LHCN-M2 (cell line): ENCODE measurements around the gene SF3B1. TPM values are rescaled to one million over a fixed set of nuclear protein-coding genes. Genes with fewer than 3 reads are reported as not detected.
"Not testable (repeated sequence)": the region's sequence is repeated elsewhere in the genome, so short reads cannot be mapped to it uniquely, and the experiment has no call there.

Experiments used
- DNase-seq: peaks from one replicate; pipeline ENCODE4 v3.0.0-alpha.2; 2012; ENCODE audit warnings: low read depth
- polyA plus RNA-seq: library from polyadenylated mRNA; unstranded; fragments of >200 nt; gene quantifications from one replicate; pipeline ENCODE4 v1.2.1, GENCODE V29; 2012; ENCODE audit warnings: missing spikeins
- total RNA-seq: library from RNA; depleted of rRNA; stranded (reverse); fragments of >200 nt; gene quantifications from 2 replicates; pipeline ENCODE4 v1.2.3, GENCODE V29; 2014; rRNA removed

The SF3B1 gene, protein sequence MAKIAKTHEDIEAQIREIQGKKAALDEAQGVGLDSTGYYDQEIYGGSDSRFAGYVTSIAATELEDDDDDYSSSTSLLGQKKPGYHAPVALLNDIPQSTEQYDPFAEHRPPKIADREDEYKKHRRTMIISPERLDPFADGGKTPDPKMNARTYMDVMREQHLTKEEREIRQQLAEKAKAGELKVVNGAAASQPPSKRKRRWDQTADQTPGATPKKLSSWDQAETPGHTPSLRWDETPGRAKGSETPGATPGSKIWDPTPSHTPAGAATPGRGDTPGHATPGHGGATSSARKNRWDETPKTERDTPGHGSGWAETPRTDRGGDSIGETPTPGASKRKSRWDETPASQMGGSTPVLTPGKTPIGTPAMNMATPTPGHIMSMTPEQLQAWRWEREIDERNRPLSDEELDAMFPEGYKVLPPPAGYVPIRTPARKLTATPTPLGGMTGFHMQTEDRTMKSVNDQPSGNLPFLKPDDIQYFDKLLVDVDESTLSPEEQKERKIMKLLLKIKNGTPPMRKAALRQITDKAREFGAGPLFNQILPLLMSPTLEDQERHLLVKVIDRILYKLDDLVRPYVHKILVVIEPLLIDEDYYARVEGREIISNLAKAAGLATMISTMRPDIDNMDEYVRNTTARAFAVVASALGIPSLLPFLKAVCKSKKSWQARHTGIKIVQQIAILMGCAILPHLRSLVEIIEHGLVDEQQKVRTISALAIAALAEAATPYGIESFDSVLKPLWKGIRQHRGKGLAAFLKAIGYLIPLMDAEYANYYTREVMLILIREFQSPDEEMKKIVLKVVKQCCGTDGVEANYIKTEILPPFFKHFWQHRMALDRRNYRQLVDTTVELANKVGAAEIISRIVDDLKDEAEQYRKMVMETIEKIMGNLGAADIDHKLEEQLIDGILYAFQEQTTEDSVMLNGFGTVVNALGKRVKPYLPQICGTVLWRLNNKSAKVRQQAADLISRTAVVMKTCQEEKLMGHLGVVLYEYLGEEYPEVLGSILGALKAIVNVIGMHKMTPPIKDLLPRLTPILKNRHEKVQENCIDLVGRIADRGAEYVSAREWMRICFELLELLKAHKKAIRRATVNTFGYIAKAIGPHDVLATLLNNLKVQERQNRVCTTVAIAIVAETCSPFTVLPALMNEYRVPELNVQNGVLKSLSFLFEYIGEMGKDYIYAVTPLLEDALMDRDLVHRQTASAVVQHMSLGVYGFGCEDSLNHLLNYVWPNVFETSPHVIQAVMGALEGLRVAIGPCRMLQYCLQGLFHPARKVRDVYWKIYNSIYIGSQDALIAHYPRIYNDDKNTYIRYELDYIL
- 208 and 277 TPM in 2 replicates for total RNA-seq
- polyA plus RNA-seq: 74.7 TPM

DNA sequence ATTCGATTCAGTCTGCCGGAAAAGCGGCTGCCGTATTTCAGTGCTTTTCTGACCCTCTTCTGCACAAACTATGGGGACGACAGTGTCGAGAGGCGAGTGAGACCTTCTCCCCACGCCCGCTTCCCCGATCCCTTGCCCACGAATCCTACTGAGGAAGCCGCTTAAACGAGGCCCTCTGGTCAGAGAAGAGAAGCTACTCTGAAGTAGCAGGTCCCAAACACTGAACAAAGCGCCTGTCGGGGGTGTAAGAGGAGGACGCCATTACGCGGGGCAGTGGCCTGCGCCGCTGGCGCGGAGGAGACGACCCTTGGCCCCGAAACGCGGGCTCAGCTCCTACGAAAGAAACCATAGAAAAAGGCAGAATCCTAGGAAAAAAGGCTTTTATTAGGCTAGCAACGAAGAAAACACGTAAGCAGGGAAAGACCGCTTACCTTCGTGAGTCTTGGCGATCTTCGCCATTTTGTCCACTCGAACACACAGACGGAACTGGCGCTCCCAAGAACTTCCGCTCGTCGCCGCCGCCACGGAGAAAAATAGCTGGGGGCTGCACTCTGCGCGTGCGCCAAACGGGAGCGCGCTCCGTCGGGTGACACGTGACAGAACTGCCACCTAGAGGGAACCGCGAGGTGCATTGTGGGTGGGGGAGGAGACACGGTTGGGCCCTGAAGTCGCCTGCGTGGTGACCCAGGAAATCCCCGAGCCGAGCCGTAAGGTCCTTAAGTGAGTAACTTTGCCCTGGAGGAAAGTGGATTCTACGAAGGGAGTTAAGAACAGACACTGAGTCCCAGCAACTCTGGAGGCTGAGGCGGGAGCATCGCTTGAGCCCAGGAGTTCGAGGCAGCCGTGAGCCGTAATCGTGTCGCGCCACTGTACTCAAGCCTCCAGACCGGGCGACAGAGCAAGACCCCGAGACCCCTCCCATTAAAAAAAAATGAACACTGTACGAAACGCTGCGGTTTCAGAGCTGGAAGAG lies at the start of gene SF3B1:
SF3B1 (minus strand) TSS at position 488 of the 973 bp plus-strand sequence; CDS start at position 459, 29 bp downstream.
- peak; percentile 96 for DNase-seq

DNA sequence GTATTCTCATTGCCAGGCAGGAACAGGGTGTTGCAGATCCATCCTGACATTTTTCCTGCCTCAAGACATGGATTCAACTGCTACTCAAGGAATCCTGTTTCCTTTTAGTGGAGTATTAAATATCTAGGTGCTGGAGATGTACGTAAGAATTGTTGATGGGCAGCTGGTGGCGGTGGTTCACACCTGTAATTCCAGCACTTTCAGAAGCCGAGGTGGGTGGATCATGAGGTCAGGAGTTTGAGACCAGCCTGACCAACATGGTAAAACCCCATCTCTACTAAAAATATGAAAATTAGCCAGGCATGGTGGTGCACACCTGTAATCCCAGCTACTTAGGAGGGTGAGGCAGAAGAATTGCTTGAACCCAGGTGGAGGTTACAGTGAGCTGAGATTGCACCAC lies 49.4 kb upstream of the SF3B1 start:
- DNase-seq: not testable (repeated sequence)

DNA sequence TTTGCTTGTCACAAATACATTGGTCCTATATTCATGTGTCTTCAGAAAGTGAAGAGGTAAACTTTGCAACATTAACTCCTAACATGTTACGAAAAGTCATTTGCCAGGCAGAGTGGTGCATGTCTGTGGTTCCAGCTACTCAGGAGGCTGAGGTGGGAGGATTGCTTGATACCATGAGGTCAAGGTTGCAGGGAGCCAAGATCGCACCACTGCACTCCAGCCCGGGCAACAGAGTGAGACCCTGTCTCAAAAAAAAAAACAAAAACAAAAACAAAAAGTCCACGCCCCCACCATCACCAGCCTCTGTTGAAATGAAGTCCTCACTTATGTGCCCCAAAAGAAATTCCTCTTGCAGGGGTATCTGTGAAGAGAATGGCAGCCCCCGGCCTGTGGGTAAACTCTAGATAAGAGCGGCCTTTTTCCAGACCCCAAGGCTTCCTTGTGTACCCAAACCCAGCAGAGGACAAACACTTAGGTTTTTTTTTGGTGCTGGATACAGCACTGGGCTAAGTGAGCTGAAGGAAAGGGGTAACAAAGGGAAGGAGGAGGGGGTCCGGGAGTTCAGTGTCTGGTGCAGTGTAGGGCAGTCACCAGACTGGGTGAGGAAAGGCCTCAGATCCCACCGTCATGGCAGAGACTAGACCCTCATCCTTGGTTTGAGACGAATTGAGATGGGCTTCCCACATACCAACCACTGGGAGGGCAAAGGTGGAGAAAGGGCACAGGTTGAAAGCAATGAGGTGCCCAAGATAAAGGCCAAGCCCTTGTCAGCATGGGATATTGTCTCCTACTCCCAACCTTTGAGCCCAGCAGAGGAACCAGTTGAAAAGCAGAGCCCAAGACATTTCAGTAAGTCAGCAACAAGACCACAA lies 45.6 kb upstream of the SF3B1 start:
- DNase-seq: no peak

DNA sequence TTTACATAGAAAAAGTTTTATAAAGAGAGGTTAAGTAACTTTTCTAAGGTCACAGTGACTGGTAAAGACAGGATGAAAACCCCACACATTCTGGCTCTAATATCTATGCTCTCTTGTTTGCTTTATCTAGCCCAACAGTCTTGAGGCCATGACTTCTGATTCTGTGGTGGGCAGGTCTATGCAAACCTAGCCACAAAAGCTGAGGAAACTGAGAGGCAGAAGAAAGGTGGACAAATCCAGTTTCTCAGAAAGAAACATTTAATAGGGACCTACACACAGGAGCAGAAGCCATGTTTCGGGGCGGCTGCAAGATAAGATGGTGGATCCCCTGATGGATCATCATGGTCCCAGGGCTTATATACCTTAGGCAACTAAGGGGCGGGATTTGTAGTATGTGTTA lies 43.0 kb upstream of the SF3B1 start:
- DNase-seq: no peak

DNA sequence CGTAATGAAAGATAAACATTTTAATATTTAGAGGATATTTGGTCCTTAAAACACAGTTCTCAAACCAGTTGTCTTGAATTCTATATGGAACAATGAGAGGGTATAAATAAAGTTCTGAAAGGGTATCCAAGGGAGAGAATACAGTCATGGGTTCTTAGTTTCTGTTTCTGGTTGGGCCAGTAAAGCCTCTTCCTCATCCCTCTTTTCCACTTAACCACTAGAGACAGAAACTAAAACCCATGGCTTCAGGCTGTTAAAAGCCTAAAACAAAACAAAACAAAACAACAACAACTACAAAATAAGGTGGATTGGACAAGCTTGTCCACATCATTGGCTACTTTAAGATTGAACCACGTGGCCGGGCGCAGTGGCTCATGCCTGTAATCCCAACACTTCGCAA lies 37.3 kb upstream of the SF3B1 start:
- no peak for DNase-seq

DNA sequence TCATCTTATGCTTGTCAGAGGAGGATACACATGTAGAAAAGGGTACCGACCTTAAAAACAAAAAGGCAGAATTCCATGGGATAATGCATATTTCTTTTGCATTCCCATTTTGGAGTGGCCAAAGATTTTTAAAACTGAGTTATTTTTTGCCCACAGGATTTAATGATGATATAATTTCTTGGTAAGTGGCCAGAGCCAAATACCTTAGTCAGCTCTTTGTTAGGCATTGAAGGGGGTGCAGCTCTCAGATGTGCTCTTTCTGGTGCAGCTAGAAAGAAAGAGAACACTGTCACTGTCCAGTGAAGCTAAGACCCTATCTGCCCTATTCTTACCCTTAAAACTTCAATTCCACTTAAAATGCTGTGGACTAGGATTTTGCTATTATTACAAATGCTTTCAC lies 29.3 kb upstream of the SF3B1 start:
- no peak for DNase-seq

DNA sequence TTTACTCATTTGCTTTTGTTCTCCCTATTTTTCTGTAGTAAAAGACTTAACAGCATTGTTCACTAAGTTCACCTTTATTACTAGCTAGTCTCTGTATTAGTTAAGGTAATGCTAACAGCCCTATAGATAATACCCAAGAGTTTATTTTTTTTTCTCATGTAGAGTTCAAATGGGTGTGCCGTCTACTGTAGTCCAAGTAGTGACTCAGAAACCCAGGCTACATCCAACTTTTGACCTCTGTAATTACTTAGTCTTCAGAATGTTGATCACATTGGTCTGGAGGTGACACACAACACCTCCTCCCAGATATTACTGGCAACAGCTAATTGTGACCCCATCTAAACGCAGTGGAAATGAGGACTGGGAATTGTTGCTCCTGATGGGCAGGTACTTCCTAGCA lies 26.2 kb upstream of the SF3B1 start:
- DNase-seq: no peak

DNA sequence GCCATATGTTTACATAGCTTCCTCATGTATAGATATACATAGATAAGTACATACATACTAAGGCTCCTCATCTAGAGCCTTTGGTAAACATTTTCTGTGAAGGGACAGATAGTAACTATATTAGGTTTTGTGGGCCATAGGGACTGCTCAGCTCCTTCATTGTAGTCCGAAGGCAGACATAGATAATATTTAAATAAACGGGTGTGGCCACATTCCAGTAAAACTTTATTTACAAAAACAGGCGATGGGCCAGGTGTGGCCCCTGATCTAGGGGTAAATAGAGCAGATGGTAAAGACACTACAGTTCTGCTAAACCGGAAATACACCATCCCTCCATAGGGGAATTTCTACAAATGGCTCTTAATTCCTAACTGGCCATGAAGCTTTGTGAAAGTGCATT lies 25.8 kb upstream of the SF3B1 start:
- DNase-seq: no peak

DNA sequence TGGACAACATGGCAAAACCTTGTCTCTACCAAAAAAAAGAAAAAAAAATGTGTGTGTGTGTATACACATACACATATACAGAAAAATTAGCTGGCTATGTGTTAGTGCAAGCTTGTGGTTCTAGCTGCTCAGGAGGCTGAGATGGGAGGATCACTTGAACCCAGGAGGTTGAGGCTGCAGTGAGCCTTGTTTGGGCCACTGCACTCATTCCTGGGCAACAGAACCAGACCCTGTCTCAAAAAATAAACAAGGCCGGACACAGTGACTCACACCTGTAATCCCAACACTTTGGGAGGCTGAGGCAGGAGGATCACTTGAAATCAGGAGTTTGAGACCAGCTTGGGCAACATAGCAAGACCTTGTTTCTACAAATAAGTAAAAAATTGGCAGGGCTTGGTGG lies 20.6 kb upstream of the SF3B1 start:
- no peak for DNase-seq

DNA sequence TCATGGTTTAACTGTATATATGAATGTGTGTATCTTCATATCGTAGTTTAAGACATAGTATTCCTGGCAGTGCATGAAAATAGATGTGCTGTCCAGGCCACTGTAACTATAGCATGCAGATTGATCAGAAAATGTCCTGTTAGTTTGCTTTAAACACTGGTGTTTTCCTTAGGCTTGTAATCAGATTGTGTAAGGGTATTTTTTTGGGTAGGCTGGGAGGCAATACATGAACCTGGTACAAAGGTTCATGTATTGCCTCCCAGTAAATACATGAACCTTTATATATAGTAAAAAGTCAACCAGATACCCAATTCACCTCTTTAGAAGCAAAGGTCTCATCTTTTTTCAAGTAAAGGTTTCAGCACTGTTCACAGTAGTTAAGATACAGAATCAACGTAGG lies 20.1 kb upstream of the SF3B1 start:
- DNase-seq: no peak

DNA sequence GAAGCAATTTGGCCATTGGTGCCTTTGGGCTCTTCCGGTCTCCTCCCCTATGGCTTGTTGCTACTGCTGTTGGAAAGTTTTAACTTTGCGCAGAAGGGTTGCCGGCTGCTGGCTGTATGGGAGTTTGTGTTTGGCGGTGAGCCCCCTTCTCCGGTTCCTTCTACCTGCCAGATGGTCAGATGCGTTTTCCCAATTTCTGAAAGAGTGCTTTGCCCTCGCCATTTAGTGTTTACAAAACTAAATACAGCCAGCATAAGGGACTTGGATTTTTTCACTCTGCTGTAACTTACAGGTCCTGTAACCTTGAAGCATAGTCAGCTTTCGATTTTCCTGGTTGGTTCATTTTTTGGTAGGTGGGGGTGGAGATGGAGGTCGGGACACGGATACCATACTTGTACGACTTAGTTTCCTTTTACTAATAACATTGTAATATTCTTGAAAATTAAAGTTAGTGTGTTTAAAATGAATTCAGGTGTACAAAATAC lies 19.1 kb upstream of the SF3B1 start:
- no peak for DNase-seq

DNA sequence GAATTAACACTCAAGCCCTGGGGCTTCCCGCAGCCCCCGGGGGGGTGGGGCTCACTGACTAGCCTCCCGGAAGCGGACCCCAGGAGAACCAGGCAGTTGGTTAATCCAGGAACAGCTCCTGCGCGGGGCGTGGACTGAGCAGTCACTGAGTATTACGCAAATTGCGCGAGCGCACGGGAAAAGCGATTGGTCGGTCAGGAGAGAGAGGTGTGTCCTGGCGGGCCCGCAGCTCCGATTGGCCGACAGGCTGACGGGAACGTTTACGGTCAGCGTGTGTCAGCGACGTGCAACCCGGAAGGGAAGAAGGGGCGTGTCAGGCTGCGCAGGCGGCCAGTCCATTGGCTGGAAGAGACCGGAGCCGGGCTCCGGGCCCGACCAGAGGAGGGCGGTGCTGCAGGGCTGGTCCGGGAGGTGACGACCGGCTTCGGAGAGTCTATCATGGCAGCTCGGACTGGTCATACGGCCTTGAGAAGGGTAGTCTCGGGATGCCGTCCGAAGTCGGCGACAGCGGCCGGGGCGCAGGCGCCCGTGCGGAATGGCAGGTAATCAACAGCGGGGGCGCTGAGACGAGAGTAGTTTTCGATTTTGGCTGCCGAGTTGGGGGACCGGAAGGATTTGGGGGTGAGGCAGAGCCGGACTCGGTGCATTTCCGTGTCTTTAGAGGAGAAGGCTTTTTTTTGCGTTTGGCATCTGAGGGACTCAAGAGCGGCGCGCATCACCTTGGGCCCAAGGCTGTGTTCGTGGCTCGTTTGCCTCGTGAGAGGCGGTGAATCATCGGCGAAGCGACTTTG lies 18.5 kb upstream of the SF3B1 start, which contains the start of gene COQ10B:
COQ10B (plus strand) TSS at position 430 of the 791 bp plus-strand sequence; CDS start at position 439, 9 bp downstream.
- peak; percentile 99 for DNase-seq

DNA sequence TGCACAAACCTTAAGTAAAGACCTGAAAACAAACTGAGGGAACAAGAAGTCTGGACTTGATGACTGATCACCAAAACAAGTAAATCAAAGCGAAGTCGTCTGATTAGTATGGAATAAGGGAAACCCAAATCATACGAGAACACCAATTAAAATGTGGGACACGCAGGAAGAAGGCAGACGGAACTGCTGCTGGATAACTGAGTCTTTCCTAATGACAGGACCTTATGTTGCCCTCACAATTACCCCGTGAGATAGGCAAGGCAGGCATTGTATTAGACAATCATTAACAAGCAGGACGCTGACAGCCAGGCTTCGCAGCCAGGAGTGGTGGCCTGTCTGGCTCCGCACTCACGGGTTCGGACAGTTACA lies 17.9 kb upstream of the SF3B1 start:
- DNase-seq: no peak

DNA sequence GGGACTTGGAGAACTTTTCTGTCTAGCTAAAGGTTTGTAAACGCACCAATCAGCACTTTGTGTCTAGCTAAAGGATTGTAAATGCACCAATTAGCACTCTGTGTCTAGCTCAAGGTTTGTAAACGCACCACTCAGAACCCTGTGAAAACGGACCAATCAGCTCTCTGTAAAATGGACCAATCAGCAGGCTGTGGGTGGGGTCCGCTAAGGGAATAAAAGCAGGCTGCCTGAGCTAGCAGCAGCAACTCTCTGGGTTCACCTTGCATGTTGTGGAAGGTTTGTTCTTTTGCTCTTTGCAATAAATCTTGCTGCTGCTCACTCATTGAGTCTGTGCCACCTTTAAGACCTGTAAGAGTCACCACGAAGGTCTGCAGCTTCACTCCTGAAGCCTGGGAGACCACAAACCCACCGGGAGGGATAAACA lies 16.1 kb upstream of the SF3B1 start:
- DNase-seq: not testable (repeated sequence)

DNA sequence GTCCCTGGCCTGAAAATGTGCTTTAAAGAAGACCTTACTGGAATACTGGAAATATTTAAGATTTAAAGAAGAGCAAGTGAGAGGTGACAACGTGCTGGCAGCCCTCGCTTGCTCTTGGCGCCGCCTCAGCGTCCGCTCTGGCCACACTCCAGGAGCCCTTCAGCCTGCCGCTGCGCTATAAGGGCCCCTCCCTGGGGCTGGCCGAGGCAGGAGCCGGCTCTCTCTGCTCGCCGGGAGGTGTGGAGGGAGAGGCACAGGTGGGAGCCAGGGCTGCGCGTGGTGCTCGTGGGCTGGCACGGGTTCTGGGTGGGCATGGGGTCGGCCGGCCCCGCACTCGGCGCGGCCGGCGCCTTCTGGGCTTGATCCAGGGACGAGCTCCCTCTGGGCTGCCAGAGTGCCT lies 15.6 kb upstream of the SF3B1 start:
- DNase-seq: no peak

DNA sequence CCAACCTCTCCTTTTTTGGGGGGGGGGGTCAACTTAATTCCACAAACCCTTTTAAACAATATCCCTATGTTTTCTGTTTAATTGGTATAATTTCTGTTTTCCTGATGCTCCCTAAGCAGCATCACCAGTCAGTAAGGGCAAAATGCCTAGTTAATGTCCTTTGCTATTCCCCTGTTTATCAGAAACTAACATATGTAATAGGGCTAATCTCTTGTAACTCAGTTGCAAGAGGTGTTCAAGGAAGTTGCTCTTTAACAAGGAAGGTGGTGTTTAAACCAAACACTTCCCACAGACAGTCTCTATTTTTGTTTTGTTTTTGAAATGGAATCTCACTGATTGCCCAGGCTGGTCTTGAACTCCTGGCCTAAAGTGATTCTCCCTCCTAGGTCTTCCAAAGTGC lies 12.0 kb upstream of the SF3B1 start:
- no peak for DNase-seq

DNA sequence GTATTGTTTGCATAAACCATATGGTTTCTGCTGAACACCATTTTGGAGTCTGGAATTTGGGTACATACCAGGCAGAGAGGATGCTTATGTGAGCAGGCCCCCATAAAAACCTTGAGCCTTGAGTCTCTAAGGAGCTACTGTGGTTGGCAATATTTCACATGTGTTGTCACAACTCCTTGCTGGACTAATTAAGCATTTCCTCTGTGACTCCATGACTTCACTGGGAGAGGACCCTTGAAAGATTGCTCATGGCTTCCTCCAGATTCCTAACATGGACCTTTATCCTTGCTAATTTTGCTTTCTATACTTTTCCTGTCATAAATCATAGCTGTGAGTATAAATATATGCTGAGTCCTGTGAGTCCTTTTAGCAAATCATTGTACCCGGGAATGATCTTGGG lies 10.9 kb upstream of the SF3B1 start:
- DNase-seq: no peak

DNA sequence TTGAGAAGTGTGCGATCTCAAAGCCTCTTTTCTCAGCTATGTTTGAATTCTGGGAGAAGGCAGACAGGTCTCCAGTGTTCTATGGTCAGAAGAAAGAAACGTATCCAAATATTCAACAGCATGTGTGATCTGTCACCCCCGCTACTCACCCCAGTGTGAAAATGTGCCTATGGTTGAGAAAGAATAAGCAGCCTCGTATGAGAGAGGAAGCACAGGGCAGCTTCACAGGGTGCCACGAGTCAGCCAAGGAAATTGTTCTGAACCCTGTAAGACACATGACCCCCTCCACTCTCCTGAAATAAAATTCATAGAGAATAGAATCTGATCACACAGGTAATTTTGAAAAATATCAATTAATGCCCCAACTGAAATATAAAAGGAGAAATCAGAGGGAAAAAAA lies 8.0 kb upstream of the SF3B1 start:
- no peak for DNase-seq
